Measurements from ENCODE around the gene CD52. TPM values are rescaled to one million over a fixed set of nuclear protein-coding genes. Genes with fewer than 3 reads are reported as not detected.

Gene CD52
- total and polyA plus RNA-seq, 2 donors = 3.3 to 17.0 TPM

DNA sequence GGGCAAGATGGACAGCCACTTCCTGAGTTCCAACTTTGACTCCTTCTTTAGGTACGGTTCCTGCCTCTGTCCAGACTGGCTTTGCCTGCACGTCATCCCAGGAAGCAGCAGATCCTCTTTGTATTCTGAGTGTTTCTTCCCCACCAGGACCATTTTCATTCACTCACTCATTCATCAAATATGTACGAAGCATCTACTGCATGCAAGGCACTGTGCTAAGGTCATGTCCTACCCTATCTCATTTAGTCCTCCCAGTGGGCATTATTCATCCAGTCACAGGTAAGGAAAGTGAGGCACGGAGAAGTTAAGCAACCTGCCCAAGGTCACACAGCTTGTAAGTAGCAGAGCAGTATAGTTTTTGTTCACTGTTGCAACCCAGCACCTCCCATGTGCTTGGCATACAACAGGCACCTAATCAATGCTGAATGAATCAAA lies 22.3 kb downstream of the CD52 start:
- Histone ChIP-seq H3K4me3 (ENCODE audit: low read depth, low read length) (no peak overlapping the region), H3K4me1 (ENCODE audit: insufficient read depth) (no peaks in the 10 kb centered on the region), H3K36me3 (ENCODE audit: insufficient read depth) (no peaks in the 10 kb centered on the region), H3K27ac (ENCODE audit: low read depth) (no peak overlapping the region)
- DNase-seq (ENCODE audit: extremely low spot score) = no peak
- 65% methylated on average over 4 of the region's 4 CpGs for WGBS

DNA sequence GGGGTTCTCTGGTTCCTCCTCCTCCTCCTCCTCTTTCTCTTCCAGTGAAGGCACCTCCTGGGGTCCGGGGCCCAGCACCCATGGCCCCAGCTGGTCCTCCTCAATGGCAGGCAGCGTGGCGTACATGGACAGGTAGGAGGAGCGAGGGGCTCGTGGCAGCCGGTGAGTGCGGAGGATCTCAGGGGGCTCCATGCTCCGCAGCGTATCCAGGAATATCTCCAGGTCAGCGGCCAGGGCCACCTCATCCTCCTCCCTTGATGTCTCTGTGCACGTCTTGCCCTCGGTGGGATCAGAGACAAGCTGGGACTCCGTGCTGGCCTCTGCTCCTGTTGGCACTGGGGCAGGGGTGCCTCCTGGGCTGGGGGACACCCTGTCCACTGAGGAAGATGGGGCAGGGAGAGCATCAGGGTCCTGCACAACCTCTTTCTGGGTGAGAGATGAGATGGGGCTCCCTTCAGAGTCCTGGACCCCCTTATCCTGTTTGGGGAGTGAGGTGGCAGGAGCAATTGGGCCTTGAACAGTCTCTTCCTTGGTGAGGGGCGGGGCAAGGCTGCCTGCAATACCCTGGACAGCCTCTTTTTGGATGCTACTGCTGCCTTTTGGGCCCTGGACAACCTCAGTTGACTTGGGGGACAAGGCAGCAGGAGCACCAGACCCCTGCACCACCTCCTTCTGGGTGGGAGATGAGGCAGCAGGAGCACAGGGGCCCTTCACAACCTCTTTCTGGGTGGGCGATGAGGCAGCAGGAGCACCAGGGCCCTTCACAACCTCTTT lies 26.6 kb downstream of the CD52 start:
- no peaks in the 10 kb centered on the region for H3K4me1 ChIP-seq (ENCODE audit: insufficient read depth)
- no peaks in the 10 kb centered on the region for H3K36me3 ChIP-seq (ENCODE audit: insufficient read depth)
- H3K4me3 ChIP-seq (ENCODE audit: low read depth, low read length) = no peak overlapping the region
- WGBS = 85% methylated on average over 15 of the region's 15 CpGs
- DNase-seq (ENCODE audit: extremely low spot score) = no peak
- H3K27ac ChIP-seq (ENCODE audit: low read depth) = no peak overlapping the region

DNA sequence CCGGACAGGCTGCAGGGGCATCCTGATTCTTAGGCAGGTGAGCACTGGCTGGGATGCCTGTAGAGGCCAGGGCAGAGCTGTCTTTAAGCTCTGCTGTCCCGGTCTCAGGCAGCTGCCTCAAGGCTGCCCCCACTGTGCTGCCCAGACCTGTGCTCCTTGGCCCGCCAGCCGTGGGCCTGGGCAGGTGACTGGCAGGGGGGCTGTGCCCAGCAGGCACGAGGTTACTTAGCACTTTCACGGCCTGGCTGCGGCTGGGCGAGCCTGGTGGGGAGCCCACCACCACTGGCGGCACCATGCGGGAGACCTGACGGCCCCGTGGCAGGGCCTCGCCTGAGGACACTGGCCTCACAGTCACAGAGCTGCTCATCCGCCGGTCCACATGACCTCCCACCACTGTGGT lies 28.0 kb downstream of the CD52 start:
- Histone ChIP-seq H3K36me3 (ENCODE audit: insufficient read depth) (no peaks in the 10 kb centered on the region), H3K4me1 (ENCODE audit: insufficient read depth) (no peaks in the 10 kb centered on the region), H3K27ac (ENCODE audit: low read depth) (no peak overlapping the region), H3K4me3 (ENCODE audit: low read depth, low read length) (no peak overlapping the region)
- WGBS = 80% methylated on average over 15 of the region's 15 CpGs
- DNase-seq (ENCODE audit: extremely low spot score) = no peak

DNA sequence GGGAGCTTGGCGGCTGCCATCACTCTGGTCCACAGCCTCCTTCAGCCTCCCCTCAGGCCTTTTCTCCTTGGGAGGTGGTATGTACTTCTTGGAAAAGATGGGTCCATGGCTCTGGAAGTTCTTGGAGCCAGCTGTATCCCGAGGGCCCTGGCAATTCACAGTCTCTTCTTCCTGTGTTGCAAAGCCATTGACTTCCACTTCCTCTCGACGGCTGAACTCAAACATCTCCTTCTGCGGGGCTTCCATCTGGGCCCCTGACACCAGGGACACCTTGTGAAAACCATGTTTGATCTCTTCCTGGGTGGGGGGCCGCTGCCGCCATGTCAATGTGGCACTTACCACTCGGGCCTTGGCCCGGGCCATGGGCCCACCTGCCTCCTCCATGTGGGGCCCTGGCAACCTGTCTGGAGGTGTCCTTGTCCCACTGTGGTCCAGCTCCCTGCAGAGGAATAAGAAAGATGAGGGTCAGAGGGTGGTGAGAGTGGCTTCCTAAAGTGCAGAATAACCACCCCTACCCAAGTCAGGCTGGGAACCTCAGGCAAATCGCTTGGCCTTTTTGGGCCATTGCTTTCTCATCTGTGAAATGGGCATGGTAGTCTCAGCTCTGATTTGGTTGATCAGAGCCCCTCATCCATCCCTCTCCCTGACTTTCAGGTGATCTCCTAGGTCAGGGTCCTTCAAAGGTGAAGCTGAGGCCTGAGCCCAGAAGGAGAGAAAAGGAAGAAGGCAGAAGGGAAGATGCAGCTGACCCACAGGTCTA lies 28.7 kb downstream of the CD52 start:
- 70% methylated on average over 10 of the region's 10 CpGs for whole genome bisulfite sequencing
- H3K27ac ChIP-seq (ENCODE audit: low read depth) = no peak overlapping the region
- DNase-seq (ENCODE audit: extremely low spot score) = no peak
- H3K36me3 ChIP-seq (ENCODE audit: insufficient read depth) = no peaks in the 10 kb centered on the region
- no peaks in the 10 kb centered on the region for H3K4me1 ChIP-seq (ENCODE audit: insufficient read depth)
- no peak overlapping the region for H3K4me3 ChIP-seq (ENCODE audit: low read depth, low read length)

DNA sequence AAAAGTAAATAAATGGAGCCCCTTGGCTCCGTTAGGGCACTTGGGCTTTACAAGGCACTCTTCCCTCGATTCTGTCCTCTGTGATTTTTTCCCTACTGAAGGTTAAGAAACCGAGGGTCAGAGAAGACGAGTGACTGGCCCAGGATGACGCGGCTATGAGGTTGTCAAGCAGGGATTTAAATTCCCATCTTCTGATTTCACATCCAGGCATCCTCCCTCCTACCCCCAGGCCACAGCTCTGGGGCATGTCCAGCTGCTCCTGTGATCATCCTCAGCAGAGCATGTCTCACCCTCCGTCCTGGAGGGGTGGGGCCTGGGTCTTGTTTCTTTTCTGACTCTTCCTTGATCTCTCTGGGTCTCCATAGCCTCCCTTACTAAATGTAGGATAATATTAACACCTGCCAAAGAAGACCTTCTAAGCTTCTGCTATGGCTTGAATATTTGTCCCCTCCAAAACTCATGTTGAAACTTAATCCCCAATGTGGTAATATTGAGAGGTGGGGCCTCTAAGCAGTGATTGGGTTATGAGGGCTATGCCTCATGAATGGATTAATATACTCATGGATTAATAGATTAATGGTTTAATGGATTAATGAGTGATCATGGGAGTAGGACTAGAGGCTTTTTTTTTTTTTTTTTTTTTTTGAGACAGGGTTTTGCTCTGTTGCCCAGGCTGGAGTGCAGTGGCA lies 31.6 kb downstream of the CD52 start:
- Histone ChIP-seq H3K36me3 (ENCODE audit: insufficient read depth) (no peaks in the 10 kb centered on the region), H3K4me1 (ENCODE audit: insufficient read depth) (no peaks in the 10 kb centered on the region), H3K4me3 (ENCODE audit: low read depth, low read length) (no peak overlapping the region), H3K27ac (ENCODE audit: low read depth) (no peak overlapping the region)
- 77% methylated on average over 7 of the region's 7 CpGs for WGBS
- no peak for DNase-seq (ENCODE audit: extremely low spot score)

DNA sequence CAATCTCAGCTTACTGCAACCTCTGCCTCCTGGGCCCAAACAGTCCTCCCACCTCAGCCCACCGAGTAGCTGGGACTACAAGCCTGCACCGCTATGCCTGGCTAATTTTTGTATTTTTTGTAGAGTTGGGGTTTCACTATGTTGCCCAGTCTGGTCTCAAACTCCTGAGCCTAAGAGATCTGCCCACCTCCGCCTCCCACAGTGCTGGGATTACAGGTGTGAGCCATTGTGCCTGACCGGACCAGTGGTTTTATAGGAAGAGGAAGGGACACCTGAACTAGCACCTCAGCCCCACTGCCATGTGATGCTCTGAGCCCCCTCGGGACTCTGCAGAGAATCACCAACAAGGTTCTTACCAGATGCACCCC lies 32.1 kb downstream of the CD52 start:
- Histone ChIP-seq H3K27ac (ENCODE audit: low read depth) (no peak overlapping the region), H3K4me1 (ENCODE audit: insufficient read depth) (no peaks in the 10 kb centered on the region), H3K4me3 (ENCODE audit: low read depth, low read length) (no peak overlapping the region), H3K36me3 (ENCODE audit: insufficient read depth) (no peaks in the 10 kb centered on the region)
- no peak for DNase-seq (ENCODE audit: extremely low spot score)
- 75% methylated on average over 5 of the region's 5 CpGs for WGBS

DNA sequence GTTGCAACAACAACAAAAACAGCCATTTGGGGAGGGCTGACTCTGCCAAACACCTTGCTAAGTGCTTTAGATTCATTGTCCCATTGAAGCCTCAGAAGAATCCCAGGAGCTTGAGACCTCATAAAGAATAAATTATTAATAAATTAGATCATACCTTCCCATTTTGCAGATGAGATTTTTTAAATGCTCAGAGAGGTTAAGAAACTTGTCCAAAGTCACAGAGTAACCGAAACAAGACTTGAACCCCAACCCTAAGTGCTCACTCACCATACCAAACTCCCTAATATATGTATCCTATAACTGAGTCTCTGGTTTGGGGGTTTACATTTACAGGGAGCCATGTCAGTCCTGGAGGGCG lies 32.6 kb downstream of the CD52 start:
- WGBS = 70% methylated on average over 2 of the region's 2 CpGs
- H3K36me3 ChIP-seq (ENCODE audit: insufficient read depth) = no peaks in the 10 kb centered on the region
- no peaks in the 10 kb centered on the region for H3K4me1 ChIP-seq (ENCODE audit: insufficient read depth)
- H3K27ac ChIP-seq (ENCODE audit: low read depth) = no peak overlapping the region
- no peak overlapping the region for H3K4me3 ChIP-seq (ENCODE audit: low read depth, low read length)
- DNase-seq (ENCODE audit: extremely low spot score) = no peak

DNA sequence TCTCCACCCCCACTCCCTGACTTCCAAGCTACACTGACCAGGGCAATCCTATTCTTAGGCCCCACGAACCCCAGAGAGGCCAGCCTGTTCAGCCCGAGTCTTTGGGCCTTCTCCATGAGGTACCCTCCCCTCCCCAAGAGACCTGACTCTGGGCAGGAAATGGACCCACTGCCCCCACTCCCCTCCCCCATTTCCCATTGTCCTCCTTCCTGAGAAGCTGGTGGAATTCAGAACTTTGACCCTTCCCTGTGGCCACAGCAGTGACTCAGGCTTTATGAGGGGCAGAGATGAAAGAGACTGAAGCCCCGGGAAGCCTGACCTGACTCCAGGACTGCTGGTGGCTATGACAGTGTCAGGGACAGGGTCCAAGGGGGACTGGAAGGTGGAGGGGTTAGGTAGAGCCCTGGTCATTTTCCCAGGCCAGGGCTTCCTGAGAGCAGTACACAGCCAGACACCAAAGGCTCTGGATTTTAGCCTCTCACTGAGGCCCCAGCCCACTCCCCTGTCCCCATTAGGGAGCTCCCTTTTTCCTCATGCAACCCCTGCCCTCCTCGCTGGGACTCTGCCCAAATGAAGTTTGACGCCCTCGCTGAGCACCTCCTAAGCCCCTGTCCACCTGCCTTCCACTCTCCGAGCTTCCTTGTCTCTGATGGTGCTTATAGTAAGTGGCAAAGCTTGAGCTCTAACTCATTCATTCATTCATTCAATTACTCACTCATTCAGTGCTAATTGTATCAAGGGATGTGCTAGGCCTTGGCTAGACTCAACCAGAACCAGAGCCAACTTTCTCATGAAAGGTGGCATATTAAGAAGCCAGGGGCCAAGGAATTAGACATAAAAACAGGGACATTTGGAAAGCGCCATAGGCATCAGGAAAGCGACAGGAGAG lies 33.2 kb downstream of the CD52 start:
- Histone ChIP-seq H3K4me3 (ENCODE audit: low read depth, low read length) (no peak overlapping the region), H3K36me3 (ENCODE audit: insufficient read depth) (no peaks in the 10 kb centered on the region), H3K27ac (ENCODE audit: low read depth) (no peak overlapping the region), H3K4me1 (ENCODE audit: insufficient read depth) (no peaks in the 10 kb centered on the region)
- 69% methylated on average over 9 of the region's 9 CpGs for WGBS
- no peak for DNase-seq (ENCODE audit: extremely low spot score)

DNA sequence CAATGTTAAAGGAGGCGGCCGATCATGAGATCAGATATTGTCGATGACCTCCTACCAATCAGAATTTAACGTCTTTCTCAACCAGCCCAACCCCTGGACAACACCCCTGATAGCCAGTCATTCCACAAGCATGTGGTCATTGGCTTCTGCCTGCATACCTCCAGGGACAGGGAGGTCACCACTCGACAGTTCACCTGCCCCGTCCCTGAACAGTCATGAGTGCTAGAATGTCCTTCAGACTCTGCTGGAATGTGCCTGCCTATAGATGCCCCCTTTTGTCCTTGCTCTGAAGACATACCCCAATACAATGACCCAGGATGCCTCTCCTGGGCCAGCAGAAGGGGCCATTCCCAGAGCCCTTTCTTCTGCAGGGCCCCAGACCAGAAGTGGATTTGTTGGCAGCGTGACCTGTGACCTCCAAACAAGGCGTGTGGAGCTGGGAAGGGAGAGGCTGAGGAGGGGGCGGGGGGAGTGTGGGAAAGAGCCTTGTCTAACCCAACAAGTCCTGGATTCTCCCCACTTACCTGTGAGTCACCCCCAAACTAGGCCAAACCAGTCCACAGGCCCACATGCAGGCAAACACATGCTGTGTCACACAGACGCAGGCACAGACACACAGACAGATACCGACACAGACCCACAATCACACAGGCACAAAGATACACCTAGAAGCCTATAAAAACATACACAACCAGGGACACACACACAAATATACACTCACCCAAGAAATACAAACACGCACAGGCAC lies 34.0 kb downstream of the CD52 start:
- no peak for DNase-seq (ENCODE audit: extremely low spot score)
- WGBS = 78% methylated on average over 12 of the region's 12 CpGs

DNA sequence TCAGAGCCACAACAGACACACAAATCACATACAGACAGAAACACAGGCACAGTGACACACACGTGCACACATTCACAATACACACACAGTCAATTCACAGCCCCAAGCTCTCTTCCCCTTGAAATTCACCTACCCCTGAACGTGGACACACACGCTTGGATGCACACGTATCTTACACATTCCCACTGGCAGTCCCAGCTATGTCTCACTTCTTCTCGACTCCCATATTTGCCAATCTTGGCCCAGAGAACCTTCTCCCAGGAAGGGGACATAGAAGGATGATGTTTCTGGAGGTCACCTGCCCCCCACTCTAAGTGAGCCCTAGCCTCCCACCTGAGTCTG lies 34.6 kb downstream of the CD52 start:
- peak overlapping the region; percentile 14 for H3K27ac ChIP-seq (ENCODE audit: low read depth)
- H3K36me3 ChIP-seq (ENCODE audit: insufficient read depth) = no peaks in the 10 kb centered on the region
- no peaks in the 10 kb centered on the region for H3K4me1 ChIP-seq (ENCODE audit: insufficient read depth)
- no peak for DNase-seq (ENCODE audit: extremely low spot score)
- WGBS = 72% methylated on average over 5 of the region's 5 CpGs
- no peak overlapping the region for H3K4me3 ChIP-seq (ENCODE audit: low read depth, low read length)

More for the DNA sequence above, 34.0 kb downstream of the CD52 start:
- no peaks in the 10 kb centered on the region for H3K36me3 ChIP-seq (ENCODE audit: insufficient read depth)
- no peaks in the 10 kb centered on the region for H3K4me1 ChIP-seq (ENCODE audit: insufficient read depth)
- H3K4me3 ChIP-seq (ENCODE audit: low read depth, low read length) = no peak overlapping the region
- peak overlapping the region; percentile 59 for H3K27ac ChIP-seq (ENCODE audit: low read depth)

DNA sequence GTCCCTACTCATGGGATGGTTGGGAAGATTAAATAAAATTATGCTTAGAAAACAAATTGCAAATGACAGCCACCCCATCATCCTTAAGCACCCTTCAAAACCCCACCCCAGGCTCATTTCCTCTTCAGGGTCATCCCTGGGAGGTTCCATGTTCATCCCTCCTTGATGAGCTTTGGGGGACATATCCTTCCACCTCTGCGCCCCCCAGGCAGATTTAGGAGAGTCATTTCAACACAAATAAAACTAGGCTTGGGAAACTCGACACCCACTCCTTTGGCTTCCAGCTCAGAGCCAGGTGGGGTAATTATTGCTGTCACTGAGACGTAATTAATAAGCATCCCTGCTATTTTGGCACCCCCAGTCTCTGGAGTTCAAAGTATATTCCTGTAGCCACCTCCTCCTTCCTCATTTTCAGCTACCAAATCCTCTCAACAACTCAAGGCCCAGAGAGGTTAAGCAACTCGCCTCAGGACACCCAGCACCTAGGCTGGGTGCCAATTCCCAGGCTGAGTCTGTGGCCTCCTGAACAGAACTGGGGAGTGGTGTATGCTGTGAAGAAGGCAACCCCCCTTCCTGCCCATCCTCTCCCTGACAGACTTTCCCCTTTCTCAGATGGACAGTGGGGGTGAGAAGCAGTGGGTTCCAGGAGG lies 35.6 kb downstream of the CD52 start:
- Histone ChIP-seq H3K36me3 (ENCODE audit: insufficient read depth) (no peaks in the 10 kb centered on the region), H3K27ac (ENCODE audit: low read depth) (no peak overlapping the region), H3K4me1 (ENCODE audit: insufficient read depth) (no peaks in the 10 kb centered on the region), H3K4me3 (ENCODE audit: low read depth, low read length) (no peak overlapping the region)
- WGBS = 70% methylated on average over 4 of the region's 4 CpGs
- no peak for DNase-seq (ENCODE audit: extremely low spot score)

DNA sequence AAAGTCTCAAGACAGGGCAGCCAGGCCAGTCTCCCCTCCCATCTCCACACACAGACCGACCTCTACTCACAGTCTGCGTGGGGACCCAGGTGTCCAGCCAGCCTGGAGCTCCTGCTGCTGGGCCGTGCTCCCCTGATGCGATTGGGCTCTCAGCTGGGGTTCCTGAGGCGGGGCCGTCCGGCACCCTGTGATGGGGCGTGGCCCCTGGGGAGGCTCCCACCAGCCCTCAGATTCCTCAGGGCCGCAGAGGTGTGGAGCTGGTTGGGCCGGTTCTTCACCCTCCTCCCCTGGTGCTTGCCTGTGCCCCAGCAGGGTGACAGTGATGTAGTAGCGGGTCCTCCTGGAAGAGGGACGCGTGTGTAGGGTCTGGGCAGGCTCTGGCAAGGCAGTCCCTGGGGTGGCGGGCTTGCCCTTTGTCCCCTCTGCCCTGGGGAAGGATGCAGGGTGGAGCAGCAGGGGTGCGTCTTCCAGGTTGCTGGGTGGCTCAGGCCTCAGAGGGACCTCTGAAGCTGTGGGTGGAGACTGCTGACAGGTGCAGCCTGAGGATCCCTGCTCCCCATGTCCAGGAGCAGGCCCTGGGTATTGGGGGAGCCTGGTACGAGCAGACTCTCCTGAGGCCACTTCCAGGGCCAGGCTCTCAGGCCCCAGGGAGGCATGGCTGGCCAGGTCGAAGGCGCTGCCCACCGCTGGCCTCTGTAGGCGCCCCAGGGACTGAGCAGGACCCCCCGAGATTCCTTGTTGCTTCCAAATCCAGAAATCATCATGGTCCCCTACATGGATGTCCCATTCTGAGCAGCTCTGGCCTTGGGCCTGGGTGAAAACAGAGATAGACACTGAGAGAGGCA lies 36.4 kb downstream of the CD52 start, which contains the start of gene CRYBG2:
TSS of gene CRYBG2 (minus strand) at position 155 of the 845 bp plus-strand sequence. CDS start 7,473 bp downstream, outside the sequence.
- WGBS = 78% methylated on average over 21 of the region's 21 CpGs
- peak; percentile 70 for DNase-seq (ENCODE audit: extremely low spot score)
- H3K36me3 ChIP-seq (ENCODE audit: insufficient read depth) = no peaks in the 10 kb centered on the region
- no peak within 1 kb of the TSS for H3K27ac ChIP-seq (ENCODE audit: low read depth)
- H3K4me3 ChIP-seq (ENCODE audit: low read depth, low read length) = no peak within 1 kb of the TSS
- no peaks in the 10 kb centered on the region for H3K4me1 ChIP-seq (ENCODE audit: insufficient read depth)
